ENCODE data around the gene INTS1. TPM values are rescaled to one million over a fixed set of nuclear protein-coding genes. Genes with fewer than 3 reads are reported as not detected.
A peak's percentile ranks its signal among the peaks of the same experiment; 100 is the strongest.

INTS1 gene
- total RNA-seq, 1 donor: 66.2 TPM

- DNase-seq (ENCODE audit: insufficient read length, low spot score, missing footprints): peak; percentile 97
- H3K4me2 ChIP-seq (ENCODE audit: insufficient read depth, low read length): no peak overlapping the region
- no peaks in the 10 kb centered on the region for H4K20me1 ChIP-seq (ENCODE audit: insufficient read depth, low read length)
- H3K27me3 ChIP-seq (ENCODE audit: insufficient read depth, low read length): peaks cover 19% of the 10 kb centered on the region
- H3K36me3 ChIP-seq (ENCODE audit: insufficient read depth, low read length): no peaks in the 10 kb centered on the region
- H3K4me1 ChIP-seq (ENCODE audit: insufficient read depth, low read length): no peaks in the 10 kb centered on the region
- H2AFZ ChIP-seq (ENCODE audit: low read length): no peak overlapping the region
- H3K4me3 ChIP-seq (ENCODE audit: insufficient read depth, low read length): no peak overlapping the region
- H3K27ac ChIP-seq (ENCODE audit: low read depth, low read length): no peak overlapping the region
- H3K79me2 ChIP-seq (ENCODE audit: insufficient read depth, low read length): no peaks in the 10 kb centered on the region
- H3K9me3 ChIP-seq (ENCODE audit: low read depth, low read length): no peaks in the 10 kb centered on the region
- TF ChIP-seq, protein P1, sequence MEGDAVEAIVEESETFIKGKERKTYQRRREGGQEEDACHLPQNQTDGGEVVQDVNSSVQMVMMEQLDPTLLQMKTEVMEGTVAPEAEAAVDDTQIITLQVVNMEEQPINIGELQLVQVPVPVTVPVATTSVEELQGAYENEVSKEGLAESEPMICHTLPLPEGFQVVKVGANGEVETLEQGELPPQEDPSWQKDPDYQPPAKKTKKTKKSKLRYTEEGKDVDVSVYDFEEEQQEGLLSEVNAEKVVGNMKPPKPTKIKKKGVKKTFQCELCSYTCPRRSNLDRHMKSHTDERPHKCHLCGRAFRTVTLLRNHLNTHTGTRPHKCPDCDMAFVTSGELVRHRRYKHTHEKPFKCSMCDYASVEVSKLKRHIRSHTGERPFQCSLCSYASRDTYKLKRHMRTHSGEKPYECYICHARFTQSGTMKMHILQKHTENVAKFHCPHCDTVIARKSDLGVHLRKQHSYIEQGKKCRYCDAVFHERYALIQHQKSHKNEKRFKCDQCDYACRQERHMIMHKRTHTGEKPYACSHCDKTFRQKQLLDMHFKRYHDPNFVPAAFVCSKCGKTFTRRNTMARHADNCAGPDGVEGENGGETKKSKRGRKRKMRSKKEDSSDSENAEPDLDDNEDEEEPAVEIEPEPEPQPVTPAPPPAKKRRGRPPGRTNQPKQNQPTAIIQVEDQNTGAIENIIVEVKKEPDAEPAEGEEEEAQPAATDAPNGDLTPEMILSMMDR (IDR thresholded peaks at IDR 0.05; ENCODE audit: extremely low read depth, low read depth, low read length): no peak
Observed at GRCh38 chr7:1425292-1426136, 78.7 kb downstream of the INTS1 start.

- Histone ChIP-seq H3K9me3 (ENCODE audit: low read depth, low read length) (no peaks in the 10 kb centered on the region), H2AFZ (ENCODE audit: low read length) (no peak overlapping the region), H3K4me3 (ENCODE audit: insufficient read depth, low read length) (no peak overlapping the region), H3K36me3 (ENCODE audit: insufficient read depth, low read length) (no peaks in the 10 kb centered on the region), H4K20me1 (ENCODE audit: insufficient read depth, low read length) (no peaks in the 10 kb centered on the region), H3K4me1 (ENCODE audit: insufficient read depth, low read length) (no peaks in the 10 kb centered on the region), H3K27me3 (ENCODE audit: insufficient read depth, low read length) (peaks cover 19% of the 10 kb centered on the region), H3K27ac (ENCODE audit: low read depth, low read length) (no peak overlapping the region), H3K4me2 (ENCODE audit: insufficient read depth, low read length) (no peak overlapping the region), H3K79me2 (ENCODE audit: insufficient read depth, low read length) (no peaks in the 10 kb centered on the region)
- TF ChIP-seq, protein P1 (IDR thresholded peaks at IDR 0.05; ENCODE audit: extremely low read depth, low read depth, low read length): no peak
- DNase-seq (ENCODE audit: insufficient read length, low spot score, missing footprints): no peak
Observed at GRCh38 chr7:1424041-1424440, 80.1 kb downstream of the INTS1 start.

GRCh38 chr7:1423264-1423811, 80.9 kb downstream of the INTS1 start:
- Histone ChIP-seq H3K4me1 (ENCODE audit: insufficient read depth, low read length) (no peaks in the 10 kb centered on the region), H3K36me3 (ENCODE audit: insufficient read depth, low read length) (no peaks in the 10 kb centered on the region), H3K4me2 (ENCODE audit: insufficient read depth, low read length) (no peak overlapping the region), H3K9me3 (ENCODE audit: low read depth, low read length) (no peaks in the 10 kb centered on the region), H3K4me3 (ENCODE audit: insufficient read depth, low read length) (no peak overlapping the region), H4K20me1 (ENCODE audit: insufficient read depth, low read length) (no peaks in the 10 kb centered on the region), H3K27ac (ENCODE audit: low read depth, low read length) (no peak overlapping the region), H2AFZ (ENCODE audit: low read length) (no peak overlapping the region), H3K79me2 (ENCODE audit: insufficient read depth, low read length) (no peaks in the 10 kb centered on the region), H3K27me3 (ENCODE audit: insufficient read depth, low read length) (peaks cover 19% of the 10 kb centered on the region)
- TF ChIP-seq, protein P1 (IDR thresholded peaks at IDR 0.05; ENCODE audit: extremely low read depth, low read depth, low read length): no peak
- no peak for DNase-seq (ENCODE audit: insufficient read length, low spot score, missing footprints)

GRCh38 chr7:1422512-1423263, 81.5 kb downstream of the INTS1 start:
- Histone ChIP-seq H3K36me3 (ENCODE audit: insufficient read depth, low read length) (no peaks in the 10 kb centered on the region), H3K9me3 (ENCODE audit: low read depth, low read length) (no peaks in the 10 kb centered on the region), H3K27ac (ENCODE audit: low read depth, low read length) (no peak overlapping the region), H3K4me3 (ENCODE audit: insufficient read depth, low read length) (no peak overlapping the region), H3K79me2 (ENCODE audit: insufficient read depth, low read length) (no peaks in the 10 kb centered on the region), H3K4me1 (ENCODE audit: insufficient read depth, low read length) (peaks cover 4% of the 10 kb centered on the region), H4K20me1 (ENCODE audit: insufficient read depth, low read length) (no peaks in the 10 kb centered on the region), H3K4me2 (ENCODE audit: insufficient read depth, low read length) (no peak overlapping the region), H2AFZ (ENCODE audit: low read length) (no peak overlapping the region), H3K27me3 (ENCODE audit: insufficient read depth, low read length) (peaks cover 19% of the 10 kb centered on the region)
- DNase-seq (ENCODE audit: insufficient read length, low spot score, missing footprints): no peak
- TF ChIP-seq, protein P1 (IDR thresholded peaks at IDR 0.05; ENCODE audit: extremely low read depth, low read depth, low read length): no peak
